K562 (cell line): ENCODE data around the gene ACVR2B. TPM values are rescaled to one million over a fixed set of nuclear protein-coding genes. Genes with fewer than 3 reads are reported as not detected.

Source experiments
- ATAC-seq: fragments of 200-7000 bp; cut with Tn5 transposase; 3 replicates; pipeline ENCODE4 v1.9.1; 2020; ENCODE audit warnings: moderate library complexity
- BruUV-seq: library from RNA; stranded (reverse); fragments of 400-500 nt; replicated peaks from 2 replicates; lab custom pipeline; 2021; lab: Mats Ljungman, UMichigan
- CTCF ChIA-PET: fragments of 300-600 bp; formaldehyde crosslinking; extraction: SDS; loops from one replicate; lab custom pipeline; 2021; ENCODE audit warnings: low intra/inter-chr PET ratio; lab: Yijun Ruan, JAX
- POLR2A ChIA-PET: fragments of 300-600, 350-650 bp; sonication (Branson Sonifier 250); formaldehyde crosslinking; extraction: SDS; loops from one replicate; lab custom pipeline; 2021; ENCODE audit warnings: antibody characterized with exemption, inconsistent platforms; lab: Yijun Ruan, JAX
- DNase-seq, 4 experiments: peaks; one replicate each; pipeline versions ENCODE4 v3.0.0 to v3.0.0-alpha.2; 2011 to 2018; ENCODE audit warnings: low spot score in 3 of 4, mixed read lengths in 3 of 4; ENCODE audit errors: extremely low read depth in 1 of 4
- FAIRE-seq: peaks from 2 replicates; lab custom pipeline; 2011; peaks lifted over from hg19 to GRCh38; lab: Jason Lieb, UNC
- H2AFZ ChIP-seq: 2 replicates; pipeline ENCODE4 v1.6.0; 2011; ENCODE audit warnings: low read depth, low read length, control low read depth, inconsistent platforms
- H3K27ac ChIP-seq: fragments of 200-600 bp; 3 replicates; pipeline ENCODE4 v1.8.0; 2011; ENCODE audit warnings: low read depth, mild to moderate bottlenecking, control low read depth, inconsistent platforms, low read length, moderate library complexity, mixed read lengths; ENCODE audit errors: extremely low read depth
- H3K27me3 ChIP-seq, 2 experiments: fragments of 300-600 bp in 1 of 2; 2 replicates in 1 of 2; 3 replicates in 1 of 2; pipeline versions ENCODE4 v1.6.0 to v1.8.0; 2011; ENCODE audit warnings: inconsistent platforms in 2 of 2, low read length in 2 of 2, mild to moderate bottlenecking in 1 of 2, mixed read lengths in 1 of 2, moderate library complexity in 1 of 2; ENCODE audit not compliant: control insufficient read depth in 2 of 2, insufficient read depth in 2 of 2
- H3K36me3 ChIP-seq: fragments of 300-600 bp; 3 replicates; pipeline ENCODE4 v1.8.0; 2011; ENCODE audit warnings: mild to moderate bottlenecking, low read length, inconsistent platforms; ENCODE audit not compliant: control insufficient read depth, insufficient read depth
- H3K4me1 ChIP-seq, 2 experiments: fragments of 200-600 bp in 1 of 2; replicated peaks in 1 of 2; 2 replicates in 1 of 2; 3 replicates in 1 of 2; pipeline versions ENCODE4 v1.5.1 to v1.8.0; 2011; ENCODE audit warnings: inconsistent platforms in 2 of 2, low read length in 2 of 2, mild to moderate bottlenecking in 1 of 2, mixed read lengths in 1 of 2, moderate library complexity in 1 of 2; ENCODE audit not compliant: control insufficient read depth in 2 of 2, insufficient read depth in 2 of 2
- H3K4me2 ChIP-seq: 2 replicates; pipeline ENCODE4 v1.6.1; 2011; ENCODE audit warnings: low read length, control low read depth, inconsistent platforms, mixed read lengths; ENCODE audit not compliant: insufficient read depth
- H3K4me3 ChIP-seq: fragments of 200-600 bp; sonication (generic), shearing (Covaris generic); 2 replicates; pipeline ENCODE4 v1.5.1; 2016; ENCODE audit warnings: control low read depth, inconsistent platforms
- H3K79me2 ChIP-seq: fragments of 200-600 bp; 3 replicates; pipeline ENCODE4 v1.8.0; 2011; ENCODE audit warnings: low read length, inconsistent platforms; ENCODE audit not compliant: control insufficient read depth, insufficient read depth
- H3K9ac ChIP-seq, 2 experiments: 2 replicates each; pipeline versions ENCODE4 v1.6.0 to v1.6.1; 2011; ENCODE audit warnings: low read depth in 2 of 2, low read length in 2 of 2, control low read depth in 1 of 2, inconsistent platforms in 1 of 2, mild to moderate bottlenecking in 1 of 2, mixed read lengths in 1 of 2; ENCODE audit not compliant: insufficient read depth in 1 of 2
- H3K9me1 ChIP-seq: one replicate; pipeline ENCODE4 v1.6.0; 2011; ENCODE audit warnings: inconsistent platforms, mild to moderate bottlenecking, low read length, moderate library complexity; ENCODE audit not compliant: control insufficient read depth, insufficient read depth
- H3K9me3 ChIP-seq: replicated peaks from 2 replicates; pipeline ENCODE4 v1.5.1; 2011; ENCODE audit warnings: low read depth, low read length, inconsistent platforms; ENCODE audit not compliant: control insufficient read depth, insufficient read depth
- H4K20me1 ChIP-seq: replicated peaks from 2 replicates; pipeline ENCODE4 v1.6.1; 2011; ENCODE audit warnings: low read length, inconsistent platforms, mixed read lengths; ENCODE audit not compliant: control insufficient read depth, insufficient read depth
- CXXC5 ChIP-seq: fragments of 250-450 bp; sonication (Bioruptor Pico); IDR thresholded peaks from 2 replicates; pipeline ENCODE4 v1.8.0; 2022; ENCODE audit warnings: inconsistent platforms, mild to moderate bottlenecking, moderate library complexity
- E2F3 ChIP-seq: fragments of 250-450 bp; sonication (Bioruptor Pico); IDR thresholded peaks from 2 replicates; pipeline ENCODE4 v1.4.0; 2020; ENCODE audit warnings: mild to moderate bottlenecking
- ELK3 ChIP-seq: fragments of 450-650 bp; formaldehyde crosslinking; IDR thresholded peaks from 2 replicates; pipeline ENCODE4 v1.4.0; 2020; ENCODE audit warnings: mild to moderate bottlenecking
- FOXK2 ChIP-seq, 2 experiments: fragments of 450-650 bp; IDR thresholded peaks in 1 of 2; conservative IDR thresholded peaks in 1 of 2; 2 replicates each; pipeline ENCODE4 v1.6.1; 2016; ENCODE audit warnings: low read depth in 2 of 2, mild to moderate bottlenecking in 1 of 2
- IRF1 ChIP-seq: sonication (generic); formaldehyde crosslinking; IDR thresholded peaks from 2 replicates; pipeline ENCODE4 v1.8.0; 2022; ENCODE audit warnings: missing genetic modification reagents, mild to moderate bottlenecking, borderline replicate concordance
- ZNF655 ChIP-seq: fragments of 250-450 bp; sonication (Bioruptor Pico); IDR thresholded peaks from 2 replicates; pipeline ENCODE4 v1.5.0; 2021
- WGBS: fragments of 100-300 bp; shearing (Covaris generic); methylation state at CpG from one replicate; pipeline ENCODE4 v1.1.6; 2016; ENCODE audit warnings: low coverage, mixed read lengths; ENCODE audit not compliant: insufficient coverage; ENCODE audit errors: missing lambda C conversion rate; 5-methylcytosine and 5-hydroxymethylcytosine counted together
- in situ Hi-C: fragments of 300-500 bp; cut with MboI; formaldehyde crosslinking; loops from 4 replicates; pipeline ENCODE4 v1.15.0; 2018; ENCODE audit warnings: inconsistent platforms, mixed read lengths
- intact Hi-C: fragments of 100-400 bp; cut with micrococcal nuclease; formaldehyde crosslinking; loops from 2 replicates; pipeline ENCODE4 v1.14.2; 2022
- polyA plus RNA-seq, 8 experiments: library from polyadenylated mRNA; depleted of rRNA in 4 of 8; stranded (reverse) in 5 of 8; unstranded in 3 of 8; fragments of >200 nt; fragmentation: Nextera tagmentation in 2 of 8; fragmentation: Illumina TruSeq in 1 of 8; extraction: Ambion mirVana in 2 of 8; extraction: Trizol in 1 of 8; gene quantifications; 2 replicates each; pipeline versions ENCODE4 v1.2.1 to v1.2.3, GENCODE V29; 2011 to 2014; ENCODE audit warnings: inconsistent platforms in 1 of 8, missing spikeins in 1 of 8
- total RNA-seq, 7 experiments: library from RNA; depleted of rRNA in 6 of 7; stranded (reverse); fragments of >200 nt in 6 of 7; fragmentation: Illumina TruSeq in 2 of 7; extraction: Trizol in 2 of 7; gene quantifications; 2 replicates each; pipeline versions ENCODE4 v1.2.1 to v1.2.3, GENCODE V29; 2011 to 2021; ENCODE audit warnings: low replicate concordance in 1 of 7

Gene ACVR2B
- total and polyA plus RNA-seq, 9 of the 15 experiments (the other 6 are each of a cell fraction or from before 2014, with no cell fraction given): 1.8 to 23.7 (median 7.1) TPM

GRCh38 chr3:38421679-38422336, 31.9 kb upstream of the ACVR2B start:
- no peak overlapping the region for H3K4me2 ChIP-seq
- TF ChIP-seq FOXK2 (conservative IDR thresholded peaks at IDR 0.05 in 1 of 2, IDR thresholded peaks at IDR 0.05 in 1 of 2; ENCODE audit: low read depth in 2 of 2) (no peak), E2F3 (no peak), ZNF655 (no peak), ELK3 (CRISPR knock-in tag) (no peak), IRF1 (CRISPR knock-in tag) (no peak), CXXC5 (CRISPR knock-in tag) (no peak)
- 71% methylated on average over 7 of the region's 7 CpGs for WGBS
- no peaks in the 10 kb centered on the region for H3K9me1 ChIP-seq
- no peaks in the 10 kb centered on the region for H4K20me1 ChIP-seq
- no peak for DNase-seq
- POLR2A ChIA-PET: no interaction called here
- in situ Hi-C loops: no loop called here
- CTCF ChIA-PET: no interaction called here
- H3K9me3 ChIP-seq: no peaks in the 10 kb centered on the region
- H3K4me3 ChIP-seq: no peak overlapping the region
- H3K9ac ChIP-seq: no peak overlapping the region
- no peak for ATAC-seq
- no peak overlapping the region for H2AFZ ChIP-seq
- no peak overlapping the region for H3K27ac ChIP-seq
- no TSS peak for BruUV-seq
- no peaks in the 10 kb centered on the region for H3K36me3 ChIP-seq
- H3K27me3 ChIP-seq: no peaks in the 10 kb centered on the region
- H3K4me1 ChIP-seq: no peaks in the 10 kb centered on the region
- no peaks in the 10 kb centered on the region for H3K79me2 ChIP-seq
- intact Hi-C loops: no loop called here
- no peak for FAIRE-seq
